Neuronal stem cell (in vitro differentiated cells): ENCODE data around the gene PPOX.

Experiments
- DNase-seq: peaks from one replicate; pipeline ENCODE4 v3.0.0-alpha.2; 2013; ENCODE audit warnings: low spot score
- H2AFZ ChIP-seq: one replicate; pipeline ENCODE4 v1.6.1; 2013; ENCODE audit warnings: mild to moderate bottlenecking, low read length, inconsistent platforms
- H2AK5ac ChIP-seq: 2 replicates; pipeline ENCODE4 v1.6.1; 2013; ENCODE audit warnings: low read depth, mild to moderate bottlenecking, inconsistent platforms, low read length, moderate library complexity, mixed read lengths
- H2BK120ac ChIP-seq: 2 replicates; pipeline ENCODE4 v1.6.1; 2013; ENCODE audit warnings: low read depth, mild to moderate bottlenecking, inconsistent platforms, low read length, moderate library complexity, mixed read lengths
- H2BK12ac ChIP-seq: one replicate; pipeline ENCODE4 v1.6.1; 2013; ENCODE audit warnings: low read length, inconsistent platforms
- H2BK15ac ChIP-seq: 2 replicates; pipeline ENCODE4 v1.6.1; 2013; ENCODE audit warnings: mild to moderate bottlenecking, low read length, inconsistent platforms, mixed read lengths
- H2BK5ac ChIP-seq: one replicate; pipeline ENCODE4 v1.6.1; 2013; ENCODE audit warnings: inconsistent platforms, mild to moderate bottlenecking, low read length, moderate library complexity
- H3K14ac ChIP-seq: one replicate; pipeline ENCODE4 v1.6.1; 2013; ENCODE audit warnings: low read length, inconsistent platforms
- H3K18ac ChIP-seq: 2 replicates; pipeline ENCODE4 v1.6.1; 2013; ENCODE audit warnings: low read length, inconsistent platforms
- H3K23ac ChIP-seq: 2 replicates; pipeline ENCODE4 v1.6.1; 2013; ENCODE audit warnings: low read depth, mild to moderate bottlenecking, mixed read lengths, low read length, inconsistent platforms; ENCODE audit not compliant: poor library complexity
- H3K27ac ChIP-seq: replicated peaks from 3 replicates; pipeline ENCODE4 v1.5.1; 2013; ENCODE audit warnings: low read length, inconsistent platforms
- H3K27me3 ChIP-seq, 3 experiments: 2 replicates each; pipeline ENCODE4 v1.6.1; 2013; ENCODE audit warnings: low read length in 3 of 3, mild to moderate bottlenecking in 2 of 3, inconsistent platforms in 1 of 3, low read depth in 1 of 3, mixed read lengths in 1 of 3, moderate library complexity in 1 of 3; ENCODE audit not compliant: control insufficient read depth in 3 of 3, insufficient read depth in 3 of 3
- H3K36me3 ChIP-seq, 2 donors: replicated peaks in 1 of 2; 2 replicates each; pipeline ENCODE4 v1.6.1; 2013; ENCODE audit warnings: low read length in 2 of 2; ENCODE audit not compliant: control insufficient read depth in 2 of 2, insufficient read depth in 2 of 2
- H3K4ac ChIP-seq: 2 replicates; pipeline ENCODE4 v1.6.1; 2013; ENCODE audit warnings: inconsistent platforms, mild to moderate bottlenecking, low read length, moderate library complexity
- H3K4me1 ChIP-seq, 2 donors: 1 replicate in 1 of 2; 2 replicates in 1 of 2; pipeline ENCODE4 v1.6.1; 2013; ENCODE audit warnings: low read length in 2 of 2, low read depth in 1 of 2; ENCODE audit not compliant: control insufficient read depth in 2 of 2, insufficient read depth in 1 of 2
- H3K4me2 ChIP-seq: one replicate; pipeline ENCODE4 v1.6.1; 2013; ENCODE audit warnings: mild to moderate bottlenecking, low read length, inconsistent platforms; ENCODE audit not compliant: insufficient read depth, poor library complexity, severe bottlenecking
- H3K4me3 ChIP-seq, 2 donors: 2 replicates each; pipeline ENCODE4 v1.5.1; 2013; ENCODE audit warnings: low read length in 2 of 2, mild to moderate bottlenecking in 2 of 2, inconsistent platforms in 1 of 2, moderate library complexity in 1 of 2
- H3K79me1 ChIP-seq: one replicate; pipeline ENCODE4 v1.6.1; 2013; ENCODE audit warnings: low read depth, mild to moderate bottlenecking, inconsistent platforms, low read length, moderate library complexity
- H3K9ac ChIP-seq: one replicate; pipeline ENCODE4 v1.6.1; 2013; ENCODE audit warnings: mild to moderate bottlenecking, low read depth, low read length, inconsistent platforms; ENCODE audit not compliant: poor library complexity
- H3K9me3 ChIP-seq, 2 donors: replicated peaks in 1 of 2; 2 replicates each; pipeline versions ENCODE3 to v1.6.1; 2013; ENCODE audit warnings: low read length in 2 of 2, mild to moderate bottlenecking in 2 of 2, inconsistent platforms in 1 of 2, low read depth in 1 of 2, mixed read lengths in 1 of 2, moderate library complexity in 1 of 2; ENCODE audit not compliant: control insufficient read depth in 2 of 2, insufficient read depth in 1 of 2
- H4K8ac ChIP-seq: one replicate; pipeline ENCODE4 v1.6.1; 2013; ENCODE audit warnings: low read depth, mild to moderate bottlenecking, inconsistent platforms, low read length, moderate library complexity
- H4K91ac ChIP-seq: one replicate; pipeline ENCODE4 v1.6.1; 2013; ENCODE audit warnings: low read length, low read depth, mild to moderate bottlenecking, inconsistent platforms; ENCODE audit not compliant: poor library complexity
- WGBS, 2 donors: extraction: QIAGEN DNeasy Blood & Tissue Kit; methylation state at CpG; one replicate each; pipeline ENCODE4 v1.1.7; 2013; ENCODE audit warnings: missing lambda C conversion rate in 2 of 2, mixed read lengths in 1 of 2; ENCODE audit not compliant: insufficient read length in 2 of 2, insufficient replicate concordance in 1 of 2; ENCODE audit errors: extremely low coverage in 2 of 2; 5-methylcytosine and 5-hydroxymethylcytosine counted together

Gene PPOX

DNA sequence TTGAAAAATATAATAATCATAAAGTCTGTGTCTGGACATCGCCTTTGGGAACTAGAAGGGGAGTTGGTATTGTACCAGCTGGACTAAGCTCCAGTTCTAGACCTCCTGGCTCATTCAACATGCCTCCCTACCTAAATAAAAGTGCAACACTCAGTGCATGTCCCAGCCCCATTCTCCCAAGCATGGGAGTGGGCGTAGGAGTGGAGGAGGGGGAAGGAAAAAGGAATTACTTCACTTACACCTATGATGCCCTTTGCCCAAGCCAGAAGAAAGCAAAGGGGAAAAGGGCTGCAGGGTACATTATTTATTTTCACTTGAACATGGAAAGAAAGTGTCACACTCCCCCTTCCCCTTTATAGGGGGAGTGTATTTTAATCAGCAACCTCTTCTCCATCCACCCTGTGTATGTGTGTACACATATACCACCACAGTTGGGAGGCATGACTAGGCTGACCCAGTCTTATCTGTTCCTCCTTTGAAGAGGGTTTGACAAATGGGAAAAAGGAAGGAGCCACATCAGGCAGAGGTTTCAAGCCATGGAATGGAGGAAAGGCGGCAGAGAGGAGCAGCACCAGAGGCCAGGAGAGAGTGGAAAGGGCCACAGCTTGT is 45.1 kb upstream of the PPOX start:
- Histone ChIP-seq H4K8ac (no peak overlapping the region), H3K9ac (no peak overlapping the region), H3K4me3 (no peak overlapping the region), H3K9me3 (no peaks in the 10 kb centered on the region), H2BK12ac (no peak overlapping the region), H2AK5ac (no peak overlapping the region), H3K14ac (no peak overlapping the region), H3K27me3 (no peaks in the 10 kb centered on the region), H3K27ac (no peak overlapping the region), H4K91ac (no peak overlapping the region), H3K18ac (no peak overlapping the region), H3K4ac (no peak overlapping the region), H2BK5ac (no peak overlapping the region), H3K23ac (no peak overlapping the region), H3K4me2 (no peak overlapping the region), H3K79me1 (peaks cover 6% of the 10 kb centered on the region), H2BK120ac (no peak overlapping the region), H2AFZ (no peak overlapping the region), H2BK15ac (no peak overlapping the region), H3K36me3 (peaks cover 48 to 77% of the 10 kb centered on the region in 2 donors), H3K4me1 (peaks cover 4 to 14% of the 10 kb centered on the region in 2 donors)
- WGBS, 2 donors, result no CpG with 5 or more reads among the region's 3 CpGs
- no peak for DNase-seq

DNA sequence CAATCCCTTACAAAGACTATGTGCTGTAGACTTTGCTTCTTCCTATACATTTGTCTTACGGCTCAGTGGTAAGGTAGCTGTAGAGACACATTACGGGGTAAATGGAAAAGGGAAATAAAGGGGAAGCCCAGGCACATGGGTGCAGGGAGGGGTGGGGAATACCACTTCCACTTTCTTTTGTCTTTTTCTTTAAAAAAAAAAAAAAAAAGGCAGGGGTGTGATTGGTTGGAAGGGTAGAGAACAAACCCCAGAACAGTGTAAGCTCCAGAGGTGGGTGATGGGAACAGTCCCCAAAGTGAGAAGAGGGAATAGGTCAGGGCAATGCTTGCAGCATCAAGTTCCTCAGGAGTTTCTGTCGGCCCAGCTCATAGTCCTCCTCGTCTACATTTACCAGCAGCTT is 44.4 kb upstream of the PPOX start:
- WGBS, 2 donors, result no CpG with 5 or more reads among the region's 4 CpGs
- no peak for DNase-seq

DNA sequence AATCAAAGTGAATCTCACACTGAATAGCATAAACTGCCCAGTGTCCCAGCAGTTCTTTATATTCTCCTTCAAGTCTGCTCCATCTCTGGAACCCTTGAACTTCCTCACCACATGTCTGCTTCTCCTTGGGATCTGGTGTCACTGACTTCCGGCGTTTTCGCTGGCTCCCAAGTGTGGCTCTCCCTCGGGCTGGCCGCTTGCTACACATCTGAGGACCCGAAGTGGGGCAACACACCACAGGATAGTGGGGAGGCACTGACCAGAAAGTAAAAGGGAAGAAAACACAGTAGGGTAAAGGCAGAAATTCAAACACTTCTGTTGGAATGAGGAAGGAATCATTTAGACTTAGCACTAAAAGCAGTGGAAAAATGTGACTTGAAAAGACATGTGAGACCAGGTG is 43.3 kb upstream of the PPOX start:
- H4K8ac ChIP-seq, result no peak overlapping the region
- no peak overlapping the region for H3K23ac ChIP-seq
- no peak overlapping the region for H4K91ac ChIP-seq
- peaks cover 51 to 87% of the 10 kb centered on the region in 2 donors for H3K36me3 ChIP-seq
- no peak overlapping the region for H3K27ac ChIP-seq
- peaks cover 2% of the 10 kb centered on the region for H3K79me1 ChIP-seq
- H3K18ac ChIP-seq, result no peak overlapping the region
- H3K4me2 ChIP-seq, result no peak overlapping the region
- H2BK12ac ChIP-seq, result no peak overlapping the region
- no peak for DNase-seq
- H3K4me3 ChIP-seq, result no peak overlapping the region
- no peaks in the 10 kb centered on the region for H3K9me3 ChIP-seq
- no peak overlapping the region for H2BK120ac ChIP-seq
- no peak overlapping the region for H2BK5ac ChIP-seq
- no peak overlapping the region for H3K14ac ChIP-seq
- no CpG with 5 or more reads among the region's 6 CpGs for WGBS, 2 donors
- no peak overlapping the region for H3K4ac ChIP-seq
- peaks cover 4 to 11% of the 10 kb centered on the region in 2 donors for H3K4me1 ChIP-seq
- H3K9ac ChIP-seq, result no peak overlapping the region
- no peaks in the 10 kb centered on the region for H3K27me3 ChIP-seq
- no peak overlapping the region for H2BK15ac ChIP-seq
- no peak overlapping the region for H2AK5ac ChIP-seq
- H2AFZ ChIP-seq, result no peak overlapping the region

More for the DNA sequence above, 44.4 kb upstream of the PPOX start:
- Histone ChIP-seq H3K4ac (no peak overlapping the region), H4K91ac (no peak overlapping the region), H2BK120ac (no peak overlapping the region), H3K9ac (no peak overlapping the region), H3K27ac (no peak overlapping the region), H3K23ac (no peak overlapping the region), H3K36me3 (peaks cover 48 to 76% of the 10 kb centered on the region in 2 donors), H4K8ac (no peak overlapping the region), H3K9me3 (no peaks in the 10 kb centered on the region), H3K14ac (no peak overlapping the region), H3K4me2 (no peak overlapping the region), H3K4me1 (peaks cover 4 to 14% of the 10 kb centered on the region in 2 donors), H3K18ac (no peak overlapping the region), H2AK5ac (no peak overlapping the region), H2BK15ac (no peak overlapping the region), H3K4me3 (no peak overlapping the region), H2BK12ac (no peak overlapping the region), H2AFZ (no peak overlapping the region), H3K27me3 (no peaks in the 10 kb centered on the region), H3K79me1 (peaks cover 6% of the 10 kb centered on the region), H2BK5ac (no peak overlapping the region)

DNA sequence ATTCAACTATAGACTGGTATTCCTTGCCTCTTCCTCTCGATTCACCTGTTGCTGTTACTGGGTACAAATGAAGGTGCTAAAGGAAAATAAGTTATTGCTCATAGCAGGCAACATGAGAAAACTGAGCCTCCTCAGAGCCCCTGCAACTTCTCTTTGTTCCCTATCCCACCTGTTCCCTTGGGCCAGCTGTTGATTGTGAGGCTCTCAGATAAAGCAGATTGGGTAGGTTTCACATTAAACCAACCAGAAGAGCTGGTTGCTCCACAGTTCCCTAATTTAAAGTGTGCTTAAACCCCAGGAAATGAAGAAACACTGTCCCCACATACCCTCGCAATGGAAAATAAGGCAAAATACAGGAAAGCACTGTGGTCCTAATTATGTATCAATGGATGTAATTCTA is 38.6 kb upstream of the PPOX start:
- Histone ChIP-seq H2BK5ac (no peak overlapping the region), H3K4ac (no peak overlapping the region), H4K91ac (no peak overlapping the region), H3K23ac (no peak overlapping the region), H3K4me3 (no peak overlapping the region), H3K79me1 (peaks cover 5% of the 10 kb centered on the region), H2AK5ac (no peak overlapping the region), H3K4me2 (no peak overlapping the region), H3K27me3 (no peaks in the 10 kb centered on the region), H3K14ac (no peak overlapping the region), H3K4me1 (peaks cover 0 to 11% of the 10 kb centered on the region in 2 donors), H3K27ac (no peak overlapping the region), H2BK15ac (no peak overlapping the region), H2AFZ (no peak overlapping the region), H3K9me3 (no peaks in the 10 kb centered on the region), H3K9ac (no peak overlapping the region), H3K36me3 (peaks cover 33 to 75% of the 10 kb centered on the region in 2 donors), H2BK12ac (no peak overlapping the region), H4K8ac (no peak overlapping the region), H3K18ac (no peak overlapping the region), H2BK120ac (no peak overlapping the region)
- no CpG with 5 or more reads among the region's 2 CpGs for WGBS, 2 donors
- DNase-seq, result no peak
